GM10266 (cell line): ENCODE results near the gene DNAJB2.
A peak's percentile ranks its signal among the peaks of the same experiment; 100 is the strongest.
"Not testable (repeated sequence)": the region's sequence is repeated elsewhere in the genome, so short reads cannot be mapped to it uniquely, and the experiment has no call there.

Experiments used
- DNase-seq: peaks from one replicate; pipeline ENCODE4 v3.0.0; 2012; ENCODE audit errors: extremely low spot score
- CTCF ChIP-seq: IDR thresholded peaks from 2 replicates; pipeline ENCODE4 v1.5.1; 2012; ENCODE audit warnings: mild to moderate bottlenecking, low read depth; ENCODE audit not compliant: control insufficient read depth, insufficient read depth; ENCODE audit errors: missing control alignments

Gene DNAJB2

GRCh38 chr2:219252084-219252483 lies 27.1 kb upstream of the DNAJB2 start:
- no peak for DNase-seq
- TF ChIP-seq CTCF = no peak

DNA sequence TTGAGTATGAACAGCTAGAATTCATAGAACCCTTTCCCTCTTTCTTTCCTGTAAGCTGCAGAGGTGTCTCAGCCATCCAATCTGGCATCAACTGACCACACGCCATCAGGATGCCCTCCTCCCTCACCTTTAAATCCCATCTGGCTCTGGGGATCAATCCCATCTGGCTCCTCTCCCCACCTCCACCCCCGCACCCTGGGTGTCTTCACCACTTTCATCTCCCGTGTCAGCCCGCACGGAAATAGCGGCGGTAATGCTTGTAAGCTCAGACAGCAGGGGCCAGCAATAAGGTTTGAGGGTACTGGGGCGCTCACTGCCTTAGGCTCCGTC lies 26.6 kb upstream of the DNAJB2 start:
- no peak for TF ChIP-seq CTCF
- DNase-seq = no peak

GRCh38 chr2:219252900-219253752 lies 26.0 kb upstream of the DNAJB2 start, which contains the start of gene TUBA4B:
Gene TUBA4B (plus strand): TSS chr2:219253243. CDS start chr2:219253408, 165 bp downstream.
- peak; percentile 58 for DNase-seq
- no peak for TF ChIP-seq CTCF

DNA sequence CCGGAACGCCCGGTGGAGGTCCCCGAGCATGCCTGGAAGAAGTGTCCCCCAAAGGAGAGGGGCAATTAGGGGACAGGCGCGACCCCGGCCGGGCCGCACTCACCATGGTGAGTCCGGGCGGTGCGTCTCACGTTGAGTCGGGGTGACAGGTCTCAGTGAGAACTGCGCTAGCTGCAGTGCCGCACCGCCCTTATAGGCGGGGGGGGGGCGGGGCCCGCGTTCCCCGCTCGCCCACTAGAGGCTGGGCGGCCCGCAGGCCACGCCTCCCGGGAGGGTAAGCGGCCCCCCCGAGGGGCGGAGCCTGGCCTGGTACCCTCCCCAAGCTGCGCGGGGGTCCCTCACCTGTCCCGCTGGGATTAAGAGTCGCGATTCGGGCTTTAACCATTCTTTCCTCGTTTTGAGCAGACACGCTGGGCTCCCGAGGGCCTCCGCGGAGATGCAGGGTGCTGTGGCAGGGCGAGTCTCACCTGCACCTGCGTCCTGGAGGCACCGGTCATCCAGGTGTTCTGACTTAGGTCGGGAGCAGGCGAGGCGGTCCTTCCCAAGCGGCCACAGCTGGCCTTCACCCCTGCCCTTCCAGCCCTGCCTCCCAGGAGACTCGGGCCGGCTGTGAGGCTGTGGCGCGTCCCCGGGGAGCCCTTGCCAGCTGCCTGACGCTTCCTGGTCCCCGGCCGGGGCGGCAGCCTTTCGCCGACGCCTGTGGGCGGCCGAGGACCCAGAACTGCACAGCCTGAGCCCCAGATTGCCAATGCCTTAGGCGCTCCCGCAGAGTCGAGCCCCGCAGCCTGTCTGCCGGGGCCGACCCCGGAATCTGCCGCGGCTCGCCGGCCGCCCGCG lies 25.2 kb upstream of the DNAJB2 start, which contains the start of gene TUBA4A:
Gene TUBA4A, minus strand, starts transcription at position 166 of the 837 bp plus-strand sequence. Its CDS starts 60 bp downstream, at position 106.
- DNase-seq = peak; percentile 97
- TF ChIP-seq CTCF = no peak

GRCh38 chr2:219254590-219255201 lies 24.5 kb upstream of the DNAJB2 start:
- TF ChIP-seq CTCF = no peak
- peak; percentile 45 for DNase-seq

DNA sequence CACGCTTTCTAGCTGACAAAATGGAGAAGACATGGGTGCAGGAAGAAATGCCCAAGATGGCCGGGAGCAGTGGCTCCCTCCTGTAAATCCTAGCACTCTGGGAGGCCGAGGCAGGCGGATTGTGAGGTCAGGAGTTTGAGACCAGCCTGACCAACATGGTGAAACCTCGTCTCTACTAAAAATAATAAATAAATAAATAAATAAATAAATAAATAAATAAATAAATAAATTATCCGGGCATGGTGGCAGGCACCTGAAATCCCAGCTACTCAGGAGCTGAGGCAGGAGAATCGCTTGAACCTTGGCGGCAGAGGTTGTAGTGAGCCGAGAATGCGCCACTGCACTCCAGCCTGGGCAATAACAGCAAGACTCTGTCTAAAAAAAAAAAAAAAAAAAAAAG lies 20.2 kb upstream of the DNAJB2 start:
- DNase-seq = not testable (repeated sequence)

DNA sequence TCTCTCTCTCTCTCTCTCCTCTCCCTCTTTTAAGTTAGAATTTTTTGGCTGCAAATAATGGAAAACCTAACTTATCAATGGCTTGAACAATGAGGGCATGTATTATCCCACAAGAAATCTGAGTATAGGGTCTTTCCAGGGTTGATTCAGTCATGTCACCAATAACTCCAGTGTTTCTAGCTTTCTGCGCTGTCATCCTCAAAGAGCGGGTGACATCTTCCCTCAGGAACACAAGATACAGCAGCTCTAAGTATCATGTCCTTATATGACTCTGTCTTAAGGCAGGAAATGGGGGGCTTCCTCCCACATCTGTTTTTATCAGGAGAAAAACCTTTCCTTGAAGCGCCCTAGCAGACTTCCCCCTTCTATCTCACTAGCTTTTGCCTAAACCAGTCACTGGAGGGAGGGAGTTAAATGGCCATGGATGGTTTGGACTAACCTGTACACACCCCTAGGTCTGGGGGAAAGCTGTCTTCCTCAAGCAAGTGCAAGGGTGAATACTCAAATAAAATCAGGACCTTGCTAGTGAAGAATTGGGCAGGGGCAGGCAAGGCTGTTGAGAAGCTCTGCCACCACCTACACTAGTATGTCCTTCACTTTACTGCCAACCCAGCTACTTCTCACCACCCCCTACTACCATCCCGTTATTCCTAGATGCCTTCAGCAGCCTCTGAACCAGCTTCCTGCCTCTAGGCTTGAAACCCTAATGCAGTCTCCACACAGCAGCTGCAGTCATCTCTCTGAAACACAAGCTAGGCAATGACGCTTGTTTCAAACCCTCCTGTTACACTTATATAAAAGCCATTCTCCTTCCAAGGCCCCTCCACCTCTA lies 17.9 kb upstream of the DNAJB2 start:
- DNase-seq = no peak
- TF ChIP-seq CTCF = no peak
